ENCODE measurements around the gene LIN28A.

The LIN28A gene

GRCh38 chr1:26438041-26438440, 27.4 kb downstream of the LIN28A start:
- no peak for DNase-seq

GRCh38 chr1:26440259-26440658, 29.6 kb downstream of the LIN28A start:
- no peak for DNase-seq

GRCh38 chr1:26449868-26450267, 39.3 kb downstream of the LIN28A start:
- DNase-seq, result no peak

GRCh38 chr1:26450908-26451307, 40.3 kb downstream of the LIN28A start:
- no peak for DNase-seq

- DNase-seq, result no peak
These were observed 42.0 kb downstream of the LIN28A start for GRCh38 chr1:26452459-26453183.

GRCh38 chr1:26459148-26459547, 48.5 kb downstream of the LIN28A start:
- DNase-seq, result no peak

- no peak for DNase-seq
These were observed 49.0 kb downstream of the LIN28A start for GRCh38 chr1:26459573-26460031.

GRCh38 chr1:26468911-26469310, 58.3 kb downstream of the LIN28A start:
- DNase-seq, result no peak

- no peak for DNase-seq
These were observed 58.9 kb downstream of the LIN28A start for GRCh38 chr1:26469558-26469957.

GRCh38 chr1:26470878-26471497, 60.4 kb downstream of the LIN28A start:
- peak; percentile 76 for DNase-seq

- peak; percentile 94 for DNase-seq
These were observed 61.1 kb downstream of the LIN28A start for GRCh38 chr1:26471498-26472319.

- DNase-seq, result peak; percentile 96
These were observed 61.8 kb downstream of the LIN28A start, which contains the start of gene HMGN2 for GRCh38 chr1:26472320-26472900. TSS of gene HMGN2 (plus strand) at chr1:26472440. CDS start at chr1:26472613, 173 bp downstream.

- DNase-seq, result peak; percentile 98
These were observed 62.6 kb downstream of the LIN28A start for GRCh38 chr1:26472901-26473845.

GRCh38 chr1:26474818-26475217, 64.2 kb downstream of the LIN28A start:
- DNase-seq, result no peak

GRCh38 chr1:26475989-26476388, 65.4 kb downstream of the LIN28A start:
- DNase-seq, result no peak

- no peak for DNase-seq
These were observed 66.3 kb downstream of the LIN28A start for GRCh38 chr1:26476958-26477357.

- peak; percentile 45 for DNase-seq
These were observed 67.0 kb downstream of the LIN28A start for GRCh38 chr1:26477446-26478152.

- DNase-seq, result no peak
These were observed 67.5 kb downstream of the LIN28A start for GRCh38 chr1:26478159-26478558.

- DNase-seq, result no peak
These were observed 68.4 kb downstream of the LIN28A start for GRCh38 chr1:26478988-26479387.
